Keratinocyte (primary cell): ENCODE results near the gene PLGRKT. TPM values are rescaled to one million over a fixed set of nuclear protein-coding genes. Genes with fewer than 3 reads are reported as not detected.

Experiments
- DNase-seq: peaks from one replicate; pipeline ENCODE4 v3.0.0-alpha.2; 2011; ENCODE audit warnings: low read depth, missing footprints, low spot score
- FAIRE-seq: peaks from 2 replicates; lab custom pipeline; 2011; peaks lifted over from hg19 to GRCh38; lab: Jason Lieb, UNC
- H2AFZ ChIP-seq: 2 replicates; pipeline ENCODE4 v1.6.0; 2012; ENCODE audit warnings: low read length, control low read depth, inconsistent platforms; ENCODE audit not compliant: control insufficient read depth
- H3K27ac ChIP-seq: 2 replicates; pipeline ENCODE4 v1.5.1; 2011; ENCODE audit warnings: low read length; ENCODE audit not compliant: control insufficient read depth, insufficient read depth
- H3K27me3 ChIP-seq: 3 replicates; pipeline ENCODE4 v1.6.0; 2011; ENCODE audit warnings: low read length; ENCODE audit not compliant: control insufficient read depth, insufficient read depth; ENCODE audit errors: extremely low read depth
- H3K36me3 ChIP-seq, 2 experiments: 2 replicates in 1 of 2; 3 replicates in 1 of 2; pipeline ENCODE4 v1.5.1; 2011; ENCODE audit warnings: low read length in 2 of 2, mild to moderate bottlenecking in 1 of 2; ENCODE audit not compliant: control insufficient read depth in 2 of 2, insufficient read depth in 2 of 2; ENCODE audit errors: extremely low read depth in 1 of 2
- H3K4me1 ChIP-seq: 3 replicates; pipeline ENCODE4 v1.5.1; 2011; ENCODE audit warnings: low read length; ENCODE audit not compliant: control insufficient read depth, insufficient read depth; ENCODE audit errors: extremely low read depth
- H3K4me2 ChIP-seq: 3 replicates; pipeline ENCODE4 v1.6.0; 2011; ENCODE audit warnings: low read depth, low read length; ENCODE audit not compliant: control insufficient read depth, insufficient read depth; ENCODE audit errors: extremely low read depth
- H3K4me3 ChIP-seq, 3 experiments: fragments of 200-600 bp in 1 of 3; sonication (generic) in 1 of 3; 2 replicates in 2 of 3; 3 replicates in 1 of 3; pipeline ENCODE4 v1.5.1; 2011 to 2016; ENCODE audit warnings: low read length in 3 of 3, mild to moderate bottlenecking in 3 of 3, control low read depth in 2 of 3, inconsistent platforms in 1 of 3, low read depth in 1 of 3, mixed read lengths in 1 of 3, mixed run types in 1 of 3, moderate library complexity in 1 of 3; ENCODE audit not compliant: control insufficient read depth in 2 of 3, insufficient read depth in 2 of 3; ENCODE audit errors: extremely low read depth in 1 of 3
- H3K79me2 ChIP-seq: 2 replicates; pipeline ENCODE4 v1.6.0; 2012; ENCODE audit warnings: low read length; ENCODE audit not compliant: control insufficient read depth, insufficient read depth
- H3K9ac ChIP-seq: 3 replicates; pipeline ENCODE4 v1.6.0; 2011; ENCODE audit warnings: low read length; ENCODE audit not compliant: control insufficient read depth, insufficient read depth; ENCODE audit errors: extremely low read depth
- H3K9me1 ChIP-seq: 3 replicates; pipeline ENCODE4 v1.6.0; 2011; ENCODE audit warnings: low read length; ENCODE audit not compliant: control insufficient read depth, insufficient read depth; ENCODE audit errors: extremely low read depth
- H3K9me3 ChIP-seq: 2 replicates; pipeline ENCODE4 v1.5.1; 2012; ENCODE audit warnings: low read depth, low read length; ENCODE audit not compliant: control insufficient read depth
- H4K20me1 ChIP-seq: 3 replicates; pipeline ENCODE4 v1.6.0; 2011; ENCODE audit warnings: low read length; ENCODE audit not compliant: control insufficient read depth, insufficient read depth; ENCODE audit errors: extremely low read depth
- EZH2 ChIP-seq: IDR thresholded peaks from one replicate; pipeline ENCODE4 v1.6.1; 2012; ENCODE audit warnings: inconsistent platforms, mild to moderate bottlenecking, low read length, moderate library complexity
- dilution Hi-C: fragments of 300-500 bp; cut with MboI; formaldehyde crosslinking; loops from one replicate; pipeline ENCODE4 v1.7.0; 2020; ENCODE audit warnings: low sequenced_read_pairs; ENCODE audit not compliant: extremely low pct_ligation_motif_present
- polyA plus RNA-seq, 5 experiments: library from polyadenylated mRNA; depleted of rRNA in 3 of 5; stranded (reverse) in 3 of 5; stranded (forward) in 1 of 5; unstranded in 1 of 5; fragments of >200 nt; gene quantifications; 1 replicate in 1 of 5; 2 replicates in 3 of 5; 3 replicates in 1 of 5; pipeline versions ENCODE4 v1.2.1 to v1.2.3, GENCODE V29; 2011 to 2012; ENCODE audit warnings: missing spikeins in 2 of 5, low read depth in 1 of 5, low replicate concordance in 1 of 5
- TF ChIP-seq, protein P1 (sequence below), 3 experiments: IDR thresholded peaks in 1 of 3; conservative IDR thresholded peaks in 1 of 3; optimal IDR thresholded peaks in 1 of 3; 2 replicates in 2 of 3; 3 replicates in 1 of 3; pipeline versions ENCODE3 to v1.5.1; 2011; ENCODE audit warnings: low read length in 3 of 3, mild to moderate bottlenecking in 3 of 3, moderate library complexity in 2 of 3, control low read depth in 1 of 3, inconsistent platforms in 1 of 3; ENCODE audit not compliant: insufficient read depth in 2 of 3; ENCODE audit errors: extremely low read depth in 1 of 3

PLGRKT gene
- polyA plus RNA-seq, 1 donor (not counting 4 experiments of a cell fraction or from before 2014, with no cell fraction given) = 35.2 TPM

DNA sequence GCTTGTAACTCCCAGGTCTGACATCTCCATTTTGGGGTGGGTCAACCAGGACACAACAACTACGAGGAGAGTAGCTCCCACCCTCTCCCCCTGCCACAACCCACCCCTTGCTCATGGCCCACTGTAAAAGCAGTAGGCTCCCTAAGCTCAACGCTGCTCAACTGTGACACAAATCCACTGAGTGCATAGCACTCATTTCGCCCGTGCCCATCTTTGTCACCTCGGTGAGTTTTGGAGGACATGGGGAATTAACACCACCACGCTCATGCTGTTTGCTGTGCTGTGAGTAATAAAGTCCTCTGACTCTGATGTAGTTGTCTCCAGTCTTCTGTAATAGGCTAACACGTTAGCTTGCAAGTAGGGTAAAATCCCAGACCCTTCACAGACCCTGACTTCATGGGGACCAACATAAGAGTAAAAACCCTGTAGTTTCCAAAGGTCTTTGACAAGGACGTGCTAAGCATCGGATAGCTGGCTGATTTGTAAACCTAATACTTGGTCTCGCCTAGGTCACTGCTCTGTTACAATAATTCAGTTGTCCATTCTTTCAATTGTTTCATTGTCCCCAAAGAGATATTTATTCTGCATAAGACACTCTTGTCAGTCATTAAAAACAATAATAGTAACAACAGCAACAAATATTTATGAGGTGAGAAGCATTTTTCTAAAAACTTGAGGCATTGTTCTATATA, 7.7 kb downstream of the PLGRKT start:
- no peak overlapping the region for H3K4me3 ChIP-seq
- no peaks in the 10 kb centered on the region for H3K27me3 ChIP-seq
- H3K79me2 ChIP-seq = no peaks in the 10 kb centered on the region
- H3K36me3 ChIP-seq = peaks cover 1 to 6% of the 10 kb centered on the region in 2 experiments
- no peaks in the 10 kb centered on the region for H3K9me3 ChIP-seq
- FAIRE-seq (no peak), DNase-seq (no peak)
- no peak overlapping the region for H3K4me2 ChIP-seq
- H2AFZ ChIP-seq = no peak overlapping the region
- no peak overlapping the region for H3K27ac ChIP-seq
- no peak for TF ChIP-seq EZH2
- TF ChIP-seq, protein P1, sequence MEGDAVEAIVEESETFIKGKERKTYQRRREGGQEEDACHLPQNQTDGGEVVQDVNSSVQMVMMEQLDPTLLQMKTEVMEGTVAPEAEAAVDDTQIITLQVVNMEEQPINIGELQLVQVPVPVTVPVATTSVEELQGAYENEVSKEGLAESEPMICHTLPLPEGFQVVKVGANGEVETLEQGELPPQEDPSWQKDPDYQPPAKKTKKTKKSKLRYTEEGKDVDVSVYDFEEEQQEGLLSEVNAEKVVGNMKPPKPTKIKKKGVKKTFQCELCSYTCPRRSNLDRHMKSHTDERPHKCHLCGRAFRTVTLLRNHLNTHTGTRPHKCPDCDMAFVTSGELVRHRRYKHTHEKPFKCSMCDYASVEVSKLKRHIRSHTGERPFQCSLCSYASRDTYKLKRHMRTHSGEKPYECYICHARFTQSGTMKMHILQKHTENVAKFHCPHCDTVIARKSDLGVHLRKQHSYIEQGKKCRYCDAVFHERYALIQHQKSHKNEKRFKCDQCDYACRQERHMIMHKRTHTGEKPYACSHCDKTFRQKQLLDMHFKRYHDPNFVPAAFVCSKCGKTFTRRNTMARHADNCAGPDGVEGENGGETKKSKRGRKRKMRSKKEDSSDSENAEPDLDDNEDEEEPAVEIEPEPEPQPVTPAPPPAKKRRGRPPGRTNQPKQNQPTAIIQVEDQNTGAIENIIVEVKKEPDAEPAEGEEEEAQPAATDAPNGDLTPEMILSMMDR (optimal IDR thresholded peaks at IDR 0.05 in 1 of 3, IDR thresholded peaks at IDR 0.05 in 1 of 3, conservative IDR thresholded peaks at IDR 0.05 in 1 of 3; ENCODE audit: extremely low read depth in 1 of 3, insufficient read depth in 2 of 3, low read length in 3 of 3) = no peak
- no peak overlapping the region for H3K9ac ChIP-seq
- dilution Hi-C loops = no loop called here
- no peaks in the 10 kb centered on the region for H3K4me1 ChIP-seq
- no peaks in the 10 kb centered on the region for H3K9me1 ChIP-seq
- H4K20me1 ChIP-seq = no peaks in the 10 kb centered on the region

DNA sequence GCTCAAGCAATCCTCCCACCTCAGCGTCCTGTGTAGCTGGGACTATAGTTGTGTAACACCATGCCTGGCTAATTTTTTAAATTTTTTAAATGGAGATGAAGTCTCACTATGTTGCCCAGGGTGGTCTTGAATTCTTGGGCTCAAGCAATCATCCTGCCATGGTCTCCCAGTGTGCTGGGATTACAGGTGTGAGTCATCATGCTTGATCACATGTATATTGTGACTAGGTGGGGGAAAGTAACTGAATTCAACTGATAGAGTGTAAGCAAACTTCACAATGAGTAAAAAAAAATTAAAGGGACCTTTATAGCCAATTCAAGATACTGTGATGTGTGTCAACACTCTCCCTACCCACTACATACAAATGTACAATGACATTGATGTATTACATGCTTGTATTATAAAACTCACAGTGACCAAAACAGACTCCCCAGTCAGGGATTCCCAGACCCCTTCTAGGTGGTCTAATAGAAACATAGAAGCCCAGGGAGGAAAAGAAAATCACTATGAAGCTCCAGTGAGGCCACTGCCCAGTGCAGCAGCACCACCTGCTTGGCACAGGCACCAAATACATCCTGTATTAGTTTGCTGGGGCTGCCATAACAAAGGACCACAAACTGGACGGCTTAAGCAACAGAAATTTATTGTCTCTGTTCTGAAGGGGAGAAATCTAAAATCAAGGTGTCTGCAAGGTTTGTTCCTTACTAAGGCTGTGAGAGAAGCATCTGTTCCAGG, 8.8 kb downstream of the PLGRKT start:
- H3K4me1 ChIP-seq = no peaks in the 10 kb centered on the region
- H3K27ac ChIP-seq = no peak overlapping the region
- no peak overlapping the region for H3K4me3 ChIP-seq
- H3K4me2 ChIP-seq = no peak overlapping the region
- peaks cover 1 to 6% of the 10 kb centered on the region in 2 experiments for H3K36me3 ChIP-seq
- H3K9me1 ChIP-seq = no peaks in the 10 kb centered on the region
- TF ChIP-seq, protein P1 (optimal IDR thresholded peaks at IDR 0.05 in 1 of 3, IDR thresholded peaks at IDR 0.05 in 1 of 3, conservative IDR thresholded peaks at IDR 0.05 in 1 of 3; ENCODE audit: extremely low read depth in 1 of 3, insufficient read depth in 2 of 3, low read length in 3 of 3) = no peak
- no peak for TF ChIP-seq EZH2
- no peak overlapping the region for H2AFZ ChIP-seq
- no peak for FAIRE-seq
- dilution Hi-C loops = no loop called here
- no peaks in the 10 kb centered on the region for H4K20me1 ChIP-seq
- H3K27me3 ChIP-seq = no peaks in the 10 kb centered on the region
- DNase-seq = no peak
- H3K9me3 ChIP-seq = no peaks in the 10 kb centered on the region
- H3K9ac ChIP-seq = no peak overlapping the region
- H3K79me2 ChIP-seq = no peaks in the 10 kb centered on the region
